B cell (primary cell): ENCODE results near the gene AGBL4. TPM values are rescaled to one million over a fixed set of nuclear protein-coding genes. Genes with fewer than 3 reads are reported as not detected.

Experiments
- ATAC-seq: fragments of 200-7000 bp; cut with Tn5 transposase; one replicate; pipeline ENCODE4 v1.10.0; 2021; ENCODE audit warnings: low read depth, mild to moderate bottlenecking, moderate number of reproducible peaks, moderate library complexity
- CTCF ChIA-PET: fragments of 350-600 bp; sonication (Branson Sonifier 250); formaldehyde crosslinking; loops from one replicate; lab custom pipeline; 2021; ENCODE audit warnings: antibody characterized with exemption, inconsistent platforms; lab: Charles Lee
- POLR2A ChIA-PET: fragments of 350-600 bp; sonication (Branson Sonifier 250); formaldehyde crosslinking; loops from one replicate; lab custom pipeline; 2021; ENCODE audit warnings: antibody characterized with exemption; lab: Charles Lee
- DNase-seq: peaks from one replicate; pipeline ENCODE4 v3.0.0; 2013
- H2AFZ ChIP-seq: 2 replicates; pipeline ENCODE4 v1.6.1; 2012; ENCODE audit warnings: mild to moderate bottlenecking, low read depth, low read length; ENCODE audit not compliant: insufficient read depth, poor library complexity, severe bottlenecking
- H3K27ac ChIP-seq, 2 donors: 1 replicate in 1 of 2; 2 replicates in 1 of 2; pipeline ENCODE4 v1.5.1; 2012 to 2013; ENCODE audit warnings: low read length in 2 of 2, mild to moderate bottlenecking in 2 of 2, moderate library complexity in 1 of 2
- H3K27me3 ChIP-seq, 4 experiments: fragments of 200-600 bp in 1 of 4; sonication (generic) in 1 of 4; replicated peaks in 1 of 4; 1 replicate in 2 of 4; 2 replicates in 2 of 4; pipeline versions ENCODE4 v1.6.1 to v1.7.0; 2013 to 2016; ENCODE audit warnings: low read length in 3 of 4, mild to moderate bottlenecking in 2 of 4, mixed read lengths in 1 of 4, moderate library complexity in 1 of 4; ENCODE audit not compliant: insufficient read depth in 4 of 4, control insufficient read depth in 3 of 4; ENCODE audit errors: control extremely low read depth in 1 of 4
- H3K36me3 ChIP-seq, 2 experiments: replicated peaks in 1 of 2; 1 replicate in 1 of 2; 2 replicates in 1 of 2; pipeline versions ENCODE4 v1.6.1 to v1.7.1; 2013; ENCODE audit warnings: low read length in 1 of 2; ENCODE audit not compliant: insufficient read depth in 2 of 2, control insufficient read depth in 1 of 2; ENCODE audit errors: control extremely low read depth in 1 of 2, extremely low read depth in 1 of 2
- H3K4me1 ChIP-seq, 2 donors: fragments of 200-600 bp in 1 of 2; sonication (generic) in 1 of 2; 1 replicate in 1 of 2; 2 replicates in 1 of 2; pipeline versions ENCODE4 v1.5.1 to v1.6.1; 2013 to 2017; ENCODE audit warnings: low read length in 2 of 2; ENCODE audit not compliant: control insufficient read depth in 2 of 2, insufficient read depth in 2 of 2
- H3K4me2 ChIP-seq: replicated peaks from 2 replicates; pipeline ENCODE3; 2012; ENCODE audit warnings: mild to moderate bottlenecking, low read depth, low read length; ENCODE audit not compliant: poor library complexity, severe bottlenecking
- H3K4me3 ChIP-seq, 5 experiments: fragments of 200-600 bp in 1 of 5; sonication (generic) in 1 of 5; 1 replicate in 3 of 5; 2 replicates in 2 of 5; pipeline versions ENCODE4 v1.5.1 to v1.7.0; 2011 to 2016; ENCODE audit warnings: low read length in 4 of 5, mild to moderate bottlenecking in 4 of 5, low read depth in 2 of 5, control low read depth in 1 of 5, moderate library complexity in 1 of 5; ENCODE audit not compliant: insufficient read depth in 1 of 5; ENCODE audit errors: control extremely low read depth in 1 of 5, extremely low read depth in 1 of 5
- H3K79me2 ChIP-seq: fragments of 200-600 bp; sonication (generic); one replicate; pipeline ENCODE4 v1.6.0; 2016; ENCODE audit warnings: low read length; ENCODE audit not compliant: control insufficient read depth, insufficient read depth
- H3K9ac ChIP-seq: fragments of 200-600 bp; sonication (generic); 2 replicates; pipeline ENCODE4 v1.6.1; 2017; ENCODE audit warnings: mild to moderate bottlenecking, low read length, moderate library complexity
- H3K9me3 ChIP-seq, 3 donors: one replicate each; pipeline versions ENCODE4 v1.6.1 to v1.7.1; 2013; ENCODE audit warnings: low read length in 2 of 3; ENCODE audit not compliant: control insufficient read depth in 2 of 3, insufficient read depth in 1 of 3; ENCODE audit errors: control extremely low read depth in 1 of 3
- H4K20me1 ChIP-seq: 2 replicates; pipeline ENCODE4 v1.6.0; 2012; ENCODE audit warnings: mild to moderate bottlenecking, low read length; ENCODE audit not compliant: insufficient read depth, control insufficient read depth, poor library complexity, severe bottlenecking
- H3K27ac Mint-ChIP-seq: one replicate; pipeline ENCODE4 v1.8.0; 2021; ENCODE audit warnings: mixed read lengths
- H3K27me3 Mint-ChIP-seq: one replicate; pipeline ENCODE4 v1.8.0; 2021; ENCODE audit warnings: mixed read lengths
- H3K4me1 Mint-ChIP-seq: one replicate; pipeline ENCODE4 v1.8.0; 2021; ENCODE audit warnings: mixed read lengths
- H3K4me3 Mint-ChIP-seq: one replicate; pipeline ENCODE4 v1.8.0; 2021; ENCODE audit warnings: mixed read lengths
- H3K9me3 Mint-ChIP-seq: one replicate; pipeline ENCODE4 v1.8.0; 2022; ENCODE audit warnings: mixed read lengths; ENCODE audit not compliant: insufficient read depth
- CTCF ChIP-seq: fragments of 200-600 bp; IDR thresholded peaks from one replicate; pipeline ENCODE4 v1.8.0; 2022; ENCODE audit warnings: antibody characterized with exemption, mild to moderate bottlenecking
- EZH2 ChIP-seq: IDR thresholded peaks from 2 replicates; pipeline ENCODE4 v1.6.1; 2012; ENCODE audit warnings: borderline replicate concordance, low read depth, mild to moderate bottlenecking, moderate library complexity, low read length; ENCODE audit not compliant: insufficient read depth, poor library complexity, severe bottlenecking
- WGBS: methylation state at CpG from one replicate; pipeline ENCODE4 v1.1.5; 2013; ENCODE audit warnings: missing lambda C conversion rate; ENCODE audit not compliant: insufficient coverage; 5-methylcytosine and 5-hydroxymethylcytosine counted together
- intact Hi-C: fragments of 100-400 bp; cut with micrococcal nuclease; formaldehyde crosslinking; loops from one replicate; pipeline ENCODE4 v1.10.0; 2022
- polyA plus RNA-seq: library from polyadenylated mRNA; depleted of rRNA; stranded (reverse); fragments of >200 nt; gene quantifications from 2 replicates; pipeline ENCODE4 v1.2.3, GENCODE V29; 2012
- total RNA-seq, 2 donors: library from RNA; stranded (reverse); fragments of 120-200 nt in 1 of 2; gene quantifications; 1 replicate in 1 of 2; 2 replicates in 1 of 2; pipeline versions ENCODE4 v1.2.3 to v1.2.4, GENCODE V29; 2013 to 2022

Gene AGBL4
- total and polyA plus RNA-seq, 2 donors (not counting 1 experiment from before 2014, with no cell fraction given): 0.07 to 0.12 TPM

- Histone ChIP-seq H3K4me3 (no peak overlapping the region), H3K36me3 (no peaks in the 10 kb centered on the region), H3K79me2 (no peaks in the 10 kb centered on the region), H4K20me1 (no peaks in the 10 kb centered on the region), H2AFZ (no peak overlapping the region), H3K4me1 (no peaks in the 10 kb centered on the region), H3K27me3 (no peaks in the 10 kb centered on the region), H3K9ac (no peak overlapping the region), H3K4me2 (no peak overlapping the region), H3K9me3 (no peaks in the 10 kb centered on the region), H3K27ac (no peak overlapping the region)
- ATAC-seq: no peak
- intact Hi-C loops: no loop called here
- WGBS: no CpG with 5 or more reads among the region's 5 CpGs
- Mint-ChIP-seq H3K4me3 (no peak overlapping the region), H3K27ac (no peak overlapping the region), H3K4me1 (no peaks in the 10 kb centered on the region), H3K9me3 (no peaks in the 10 kb centered on the region), H3K27me3 (no peaks in the 10 kb centered on the region)
- ChIA-PET POLR2A (no interaction called here), CTCF (no interaction called here)
- no peak for TF ChIP-seq CTCF
- no peak for TF ChIP-seq EZH2
- DNase-seq: no peak
These were observed 417.7 kb downstream of the AGBL4 start for GRCh38 chr1:49606082-49606481.

- Histone ChIP-seq H3K9me3 (no peaks in the 10 kb centered on the region), H3K36me3 (no peaks in the 10 kb centered on the region), H3K4me1 (no peaks in the 10 kb centered on the region), H3K4me3 (no peak overlapping the region), H4K20me1 (no peaks in the 10 kb centered on the region), H3K27me3 (no peaks in the 10 kb centered on the region), H3K27ac (no peak overlapping the region), H3K4me2 (no peak overlapping the region), H3K9ac (no peak overlapping the region), H3K79me2 (no peaks in the 10 kb centered on the region), H2AFZ (no peak overlapping the region)
- CTCF ChIA-PET: no interaction called here
- POLR2A ChIA-PET: no interaction called here
- no peaks in the 10 kb centered on the region for H3K27me3 Mint-ChIP-seq
- no peak for TF ChIP-seq EZH2
- no peak for TF ChIP-seq CTCF
- ATAC-seq: no peak
- H3K4me1 Mint-ChIP-seq: no peaks in the 10 kb centered on the region
- no peak overlapping the region for H3K27ac Mint-ChIP-seq
- intact Hi-C loops: no loop called here
- no peak overlapping the region for H3K4me3 Mint-ChIP-seq
- peaks cover 6% of the 10 kb centered on the region for H3K9me3 Mint-ChIP-seq
- no peak for DNase-seq
These were observed 426.3 kb downstream of the AGBL4 start for GRCh38 chr1:49597436-49597835.
